ENCODE results near the gene STIL.

GRCh38 chr1:47219590-47220220, 94.2 kb downstream of the STIL start:
- no peak for TF ChIP-seq REST (IDR thresholded peaks at IDR 0.05; ENCODE audit: low read depth)
- TF ChIP-seq RAD21 (IDR thresholded peaks at IDR 0.05; ENCODE audit: low read depth), result no peak
- TF ChIP-seq YY1 (IDR thresholded peaks at IDR 0.05; ENCODE audit: low read depth), result no peak
- TF ChIP-seq CEBPB (IDR thresholded peaks at IDR 0.05), result no peak
